ENCODE results near the gene UVRAG. TPM values are rescaled to one million over a fixed set of nuclear protein-coding genes. Genes with fewer than 3 reads are reported as not detected.
"Not testable (repeated sequence)": the region's sequence is repeated elsewhere in the genome, so short reads cannot be mapped to it uniquely, and the experiment has no call there.

The UVRAG gene
- total and polyA plus RNA-seq, 4 donors, result 7.9 to 47.0 (median 20.1) TPM

DNA sequence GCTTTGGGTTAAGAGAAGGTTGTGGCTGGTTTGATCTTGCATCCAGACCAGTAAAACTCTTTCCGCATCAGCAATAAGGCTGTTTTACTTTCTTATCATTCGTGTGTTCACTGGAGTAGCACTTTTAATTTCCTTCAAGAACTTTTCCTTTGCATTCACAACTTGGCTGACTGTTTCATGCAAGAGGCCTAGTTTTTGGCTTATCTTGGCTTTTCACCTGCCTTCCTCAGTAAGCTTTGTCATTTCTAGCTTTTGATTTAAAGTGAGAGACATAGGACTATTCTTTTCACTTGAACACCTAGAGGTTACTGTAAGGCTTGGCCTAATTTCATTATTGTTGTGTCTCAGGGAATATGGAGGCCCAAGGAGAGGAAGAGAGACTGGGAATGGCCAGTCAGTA, 144.5 kb downstream of the UVRAG start:
- Histone ChIP-seq H3K9me3 (ENCODE audit: control insufficient read depth, low read length) (no peaks in the 10 kb centered on the region), H3K4me1 (ENCODE audit: control insufficient read depth in 1 of 2, insufficient read depth in 2 of 2, low read length in 2 of 2) (peaks cover 0 to 6% of the 10 kb centered on the region in 2 donors), H3K27ac (ENCODE audit: low read depth in 1 of 2, low read length in 2 of 2) (no peak overlapping the region), H3K36me3 (ENCODE audit: control insufficient read depth in 1 of 2, insufficient read depth in 2 of 2, low read length in 1 of 2) (no peaks in the 10 kb centered on the region), H3K27me3 (ENCODE audit: control insufficient read depth in 1 of 2, insufficient read depth in 2 of 2, low read length in 1 of 2) (no peaks in the 10 kb centered on the region), H3K4me3 (ENCODE audit: low read length in 2 of 2) (no peak overlapping the region)
- ATAC-seq (ENCODE audit: low FRiP score), result no peak
- WGBS, 2 donors, result 92 to 95% methylated on average over 2 of the region's 2 CpGs
- DNase-seq, result no peak
- intact Hi-C loops (cut with DNase I), result no loop called here

DNA sequence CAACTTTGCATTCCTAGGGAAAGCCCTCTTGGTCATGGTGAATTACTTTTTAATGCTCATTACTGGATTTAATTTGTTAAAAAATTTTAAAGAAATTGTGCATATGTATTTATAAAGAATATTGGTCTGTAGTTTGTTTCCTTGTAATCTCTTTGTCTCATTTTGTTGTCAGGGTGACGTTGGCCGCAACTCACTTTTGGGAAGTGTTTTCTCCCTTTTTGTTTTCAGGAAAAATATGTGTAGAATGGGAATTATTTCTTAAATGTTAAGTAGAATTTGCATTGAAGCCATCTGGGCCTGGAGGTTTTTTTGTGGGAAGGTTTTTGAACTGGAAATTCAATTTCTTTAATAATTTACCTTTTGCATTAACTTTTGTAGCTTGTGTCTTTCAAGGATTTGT, 149.1 kb downstream of the UVRAG start:
- intact Hi-C loops (cut with DNase I), result no loop called here
- H3K36me3 ChIP-seq (ENCODE audit: control insufficient read depth in 1 of 2, insufficient read depth in 2 of 2, low read length in 1 of 2), result no peaks in the 10 kb centered on the region
- WGBS, 2 donors, result 96 to 98% methylated on average over 2 of the region's 2 CpGs
- no peak overlapping the region for H3K4me3 ChIP-seq (ENCODE audit: low read length in 2 of 2)
- H3K9me3 ChIP-seq (ENCODE audit: control insufficient read depth, low read length), result no peaks in the 10 kb centered on the region
- no peak for DNase-seq
- no peak overlapping the region for H3K27ac ChIP-seq (ENCODE audit: low read depth in 1 of 2, low read length in 2 of 2)
- peaks cover 0 to 2% of the 10 kb centered on the region in 2 donors for H3K4me1 ChIP-seq (ENCODE audit: control insufficient read depth in 1 of 2, insufficient read depth in 2 of 2, low read length in 2 of 2)
- no peak for ATAC-seq (ENCODE audit: low FRiP score)
- H3K27me3 ChIP-seq (ENCODE audit: control insufficient read depth in 1 of 2, insufficient read depth in 2 of 2, low read length in 1 of 2), result no peaks in the 10 kb centered on the region

DNA sequence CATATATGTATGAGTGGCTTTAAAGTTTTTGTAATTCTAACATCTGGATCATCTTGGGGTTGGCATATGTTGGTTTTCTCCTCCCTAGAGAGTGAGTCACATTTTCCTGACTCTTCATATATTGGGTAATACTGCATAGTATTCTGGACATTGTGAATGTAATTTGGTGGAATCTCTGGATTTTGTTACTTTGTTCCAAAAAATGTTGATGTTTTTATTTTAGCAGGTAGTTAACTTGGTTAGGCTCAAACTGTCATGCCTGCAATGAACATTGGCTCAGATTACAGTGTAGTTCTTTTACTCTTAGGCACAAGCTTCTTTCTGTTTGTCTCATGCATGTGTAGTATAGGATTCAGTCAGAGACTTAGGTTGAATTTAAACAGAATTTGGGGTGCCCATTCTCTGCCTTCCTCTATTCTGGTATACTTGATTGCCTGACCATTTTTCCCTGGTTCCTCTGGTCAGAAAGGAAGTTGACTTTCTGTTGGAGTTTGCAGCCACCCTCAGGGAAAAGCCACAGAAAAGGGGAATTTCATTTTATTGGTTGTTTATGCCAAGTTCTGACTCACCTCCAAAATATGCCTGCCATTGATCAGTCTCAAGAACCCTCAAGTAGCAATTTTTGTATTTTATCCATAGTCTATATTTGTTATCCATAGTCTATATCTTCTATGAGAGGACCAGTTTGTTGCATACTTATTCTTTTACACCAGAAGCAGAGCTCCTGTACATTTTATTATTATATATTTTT, 151.7 kb downstream of the UVRAG start:
- Histone ChIP-seq H3K36me3 (ENCODE audit: control insufficient read depth in 1 of 2, insufficient read depth in 2 of 2, low read length in 1 of 2) (no peaks in the 10 kb centered on the region), H3K27me3 (ENCODE audit: control insufficient read depth in 1 of 2, insufficient read depth in 2 of 2, low read length in 1 of 2) (no peaks in the 10 kb centered on the region), H3K9me3 (ENCODE audit: control insufficient read depth, low read length) (no peaks in the 10 kb centered on the region), H3K27ac (ENCODE audit: low read depth in 1 of 2, low read length in 2 of 2) (no peak overlapping the region), H3K4me1 (ENCODE audit: control insufficient read depth in 1 of 2, insufficient read depth in 2 of 2, low read length in 2 of 2) (peaks cover 0 to 2% of the 10 kb centered on the region in 2 donors), H3K4me3 (ENCODE audit: low read length in 2 of 2) (no peak overlapping the region)
- no peak for DNase-seq
- no peak for ATAC-seq (ENCODE audit: low FRiP score)
- intact Hi-C loops (cut with DNase I), result no loop called here

DNA sequence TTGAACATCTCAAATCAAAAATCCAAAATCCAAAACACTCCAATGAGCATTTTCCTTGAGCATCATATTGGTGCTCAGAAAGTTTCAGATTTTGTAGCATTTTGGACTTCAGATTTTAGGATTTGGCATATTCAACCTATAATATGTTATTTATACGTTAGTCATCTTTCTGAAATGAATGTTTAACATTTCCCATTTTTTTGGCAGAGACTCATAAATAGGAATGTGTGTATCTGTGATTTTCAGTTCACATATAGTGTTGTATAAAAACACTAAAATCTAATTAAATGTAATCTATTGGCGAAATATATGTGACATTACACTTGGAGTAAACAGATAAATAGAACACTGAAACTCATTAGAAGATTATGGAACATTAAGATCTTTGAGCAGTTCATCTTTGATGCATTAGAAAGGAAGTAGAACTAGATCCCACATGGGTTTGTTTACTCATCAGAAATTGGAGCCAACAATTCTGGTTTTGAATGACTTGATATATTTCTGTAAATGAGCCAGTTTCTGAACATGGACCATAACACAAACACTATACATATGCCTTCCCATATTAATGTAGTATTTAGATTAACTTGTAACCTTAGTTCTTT, 153.1 kb downstream of the UVRAG start:
- Histone ChIP-seq H3K4me3 (ENCODE audit: low read length in 2 of 2) (no peak overlapping the region), H3K27ac (ENCODE audit: low read depth in 1 of 2, low read length in 2 of 2) (no peak overlapping the region), H3K36me3 (ENCODE audit: control insufficient read depth in 1 of 2, insufficient read depth in 2 of 2, low read length in 1 of 2) (no peaks in the 10 kb centered on the region), H3K9me3 (ENCODE audit: control insufficient read depth, low read length) (no peaks in the 10 kb centered on the region), H3K4me1 (ENCODE audit: control insufficient read depth in 1 of 2, insufficient read depth in 2 of 2, low read length in 2 of 2) (peaks cover 0 to 2% of the 10 kb centered on the region in 2 donors), H3K27me3 (ENCODE audit: control insufficient read depth in 1 of 2, insufficient read depth in 2 of 2, low read length in 1 of 2) (no peaks in the 10 kb centered on the region)
- ATAC-seq (ENCODE audit: low FRiP score) (no peak), DNase-seq (no peak)
- intact Hi-C loops (cut with DNase I), result no loop called here
- WGBS, 2 donors, result 95 to 96% methylated on average over 2 of the region's 2 CpGs

DNA sequence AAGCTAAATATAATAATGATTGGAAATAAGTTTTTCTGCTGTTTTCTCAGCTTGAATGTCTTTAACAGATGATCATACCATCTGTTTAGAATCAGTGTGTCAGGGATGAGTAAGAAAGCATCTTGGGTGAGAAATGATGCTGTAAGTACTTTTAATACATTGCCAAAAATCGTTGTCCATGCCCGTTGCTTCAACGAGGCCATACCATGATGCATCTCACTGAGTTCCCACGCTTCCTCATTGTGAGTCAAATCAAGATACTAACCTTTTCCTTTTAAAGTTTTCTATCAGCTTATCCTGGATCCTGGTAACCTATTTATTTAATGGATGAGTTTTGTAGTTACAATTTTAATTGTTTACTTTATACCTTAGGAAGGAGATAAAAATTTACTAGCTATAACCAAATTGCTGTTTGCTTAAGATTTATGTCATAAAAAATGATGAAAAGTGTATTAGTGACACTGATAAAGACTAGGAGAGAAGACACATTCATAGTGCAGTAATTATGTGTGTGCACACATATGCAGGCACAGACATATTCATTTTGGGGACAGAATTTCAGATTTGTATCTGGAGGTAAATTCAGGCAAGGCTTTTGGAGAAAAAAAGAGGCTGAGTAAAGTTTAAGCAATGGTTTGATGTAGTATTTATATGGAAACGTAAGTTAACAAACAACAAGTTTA, 154.8 kb downstream of the UVRAG start:
- Histone ChIP-seq H3K4me1 (ENCODE audit: control insufficient read depth in 1 of 2, insufficient read depth in 2 of 2, low read length in 2 of 2) (peaks cover 0 to 2% of the 10 kb centered on the region in 2 donors), H3K27me3 (ENCODE audit: control insufficient read depth in 1 of 2, insufficient read depth in 2 of 2, low read length in 1 of 2) (no peaks in the 10 kb centered on the region), H3K9me3 (ENCODE audit: control insufficient read depth, low read length) (no peaks in the 10 kb centered on the region), H3K36me3 (ENCODE audit: control insufficient read depth in 1 of 2, insufficient read depth in 2 of 2, low read length in 1 of 2) (no peaks in the 10 kb centered on the region), H3K4me3 (ENCODE audit: low read length in 2 of 2) (no peak overlapping the region), H3K27ac (ENCODE audit: low read depth in 1 of 2, low read length in 2 of 2) (no peak overlapping the region)
- intact Hi-C loops (cut with DNase I), result no loop called here
- ATAC-seq (ENCODE audit: low FRiP score) (no peak), DNase-seq (no peak)
- WGBS, 2 donors, result 86 to 93% methylated on average over 5 of the region's 5 CpGs

DNA sequence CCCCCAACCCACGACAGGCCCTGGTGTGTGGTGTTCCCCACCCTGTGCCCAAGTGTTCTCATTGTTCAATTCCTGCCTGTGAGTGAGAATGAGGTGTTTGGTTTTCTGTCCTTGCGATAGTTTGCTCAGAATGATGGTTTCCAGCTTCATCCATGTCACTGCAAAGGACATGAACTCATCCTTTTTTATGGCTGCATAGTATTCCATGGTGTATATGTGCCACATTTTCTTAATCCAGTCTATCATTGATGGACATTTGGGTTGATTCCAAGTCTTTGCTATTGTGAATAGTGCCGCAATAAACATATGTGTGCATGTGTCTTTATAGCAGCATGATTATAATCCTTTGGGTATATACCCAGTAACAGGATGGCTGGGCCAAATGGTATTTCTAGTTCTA, 158.7 kb downstream of the UVRAG start:
- H3K4me1 ChIP-seq (ENCODE audit: control insufficient read depth in 1 of 2, insufficient read depth in 2 of 2, low read length in 2 of 2); H3K27me3 ChIP-seq (ENCODE audit: control insufficient read depth in 1 of 2, insufficient read depth in 2 of 2, low read length in 1 of 2); H3K9me3 ChIP-seq (ENCODE audit: control insufficient read depth, low read length); intact Hi-C loops (cut with DNase I); H3K4me3 ChIP-seq (ENCODE audit: low read length in 2 of 2); H3K36me3 ChIP-seq (ENCODE audit: control insufficient read depth in 1 of 2, insufficient read depth in 2 of 2, low read length in 1 of 2); ATAC-seq (ENCODE audit: low FRiP score); DNase-seq; H3K27ac ChIP-seq (ENCODE audit: low read depth in 1 of 2, low read length in 2 of 2): not testable (repeated sequence)
- WGBS, 2 donors, result 83 to 97% methylated on average over 3 of the region's 3 CpGs

DNA sequence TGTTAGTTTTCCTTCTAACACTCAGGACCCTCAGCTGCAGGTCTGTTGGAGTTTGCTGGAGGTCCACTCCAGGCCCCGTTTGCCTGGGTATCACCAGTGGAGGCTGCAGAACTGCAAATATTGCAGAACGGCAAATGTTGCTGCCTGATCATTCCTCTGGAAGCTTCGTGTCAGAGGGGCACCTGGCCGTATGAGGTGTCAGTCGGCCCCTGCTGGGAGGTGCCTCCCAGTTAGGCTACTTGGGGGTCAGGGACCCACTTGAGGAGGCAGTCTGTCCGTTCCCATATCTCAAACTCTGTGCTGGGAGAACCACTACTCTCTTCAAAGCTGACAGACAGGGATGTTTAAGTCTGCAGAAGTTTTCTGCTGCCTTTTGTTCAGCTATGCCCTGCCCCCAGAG, 164.1 kb downstream of the UVRAG start:
- H3K9me3 ChIP-seq (ENCODE audit: control insufficient read depth, low read length); H3K4me3 ChIP-seq (ENCODE audit: low read length in 2 of 2); ATAC-seq (ENCODE audit: low FRiP score); H3K27ac ChIP-seq (ENCODE audit: low read depth in 1 of 2, low read length in 2 of 2); H3K36me3 ChIP-seq (ENCODE audit: control insufficient read depth in 1 of 2, insufficient read depth in 2 of 2, low read length in 1 of 2); H3K27me3 ChIP-seq (ENCODE audit: control insufficient read depth in 1 of 2, insufficient read depth in 2 of 2, low read length in 1 of 2); H3K4me1 ChIP-seq (ENCODE audit: control insufficient read depth in 1 of 2, insufficient read depth in 2 of 2, low read length in 2 of 2); DNase-seq; intact Hi-C loops (cut with DNase I): not testable (repeated sequence)
- 91 to 94% methylated on average over 6 of the region's 6 CpGs for WGBS, 2 donors

DNA sequence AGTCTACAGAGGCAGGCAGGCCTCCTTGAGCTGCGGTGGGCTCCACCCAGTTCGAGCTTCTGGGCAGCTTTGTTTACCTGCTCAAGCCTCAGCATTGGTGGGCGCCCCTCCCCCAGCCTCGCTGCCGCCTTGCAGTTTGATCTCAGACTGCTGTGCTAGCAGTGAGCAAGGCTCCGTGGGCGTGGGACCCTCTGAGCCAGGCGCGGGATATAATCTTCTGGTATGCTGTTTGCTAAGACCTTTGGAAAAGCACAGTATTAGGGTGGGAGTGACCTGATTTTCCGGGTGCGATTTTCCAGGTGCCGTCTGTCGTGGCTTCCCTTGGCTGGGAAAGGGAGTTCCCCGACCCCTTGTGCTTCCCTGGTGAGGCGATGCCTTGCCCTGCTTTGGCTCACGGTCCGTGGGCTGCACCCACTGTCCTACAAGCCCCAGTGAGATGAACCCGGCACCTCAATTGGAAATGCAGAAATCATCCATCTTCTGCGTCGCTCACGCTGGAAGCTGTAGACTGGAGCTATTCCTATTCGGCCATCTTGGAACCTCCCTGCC, 164.5 kb downstream of the UVRAG start:
- DNase-seq; H3K4me1 ChIP-seq (ENCODE audit: control insufficient read depth in 1 of 2, insufficient read depth in 2 of 2, low read length in 2 of 2); ATAC-seq (ENCODE audit: low FRiP score); H3K4me3 ChIP-seq (ENCODE audit: low read length in 2 of 2); H3K36me3 ChIP-seq (ENCODE audit: control insufficient read depth in 1 of 2, insufficient read depth in 2 of 2, low read length in 1 of 2); intact Hi-C loops (cut with DNase I); H3K9me3 ChIP-seq (ENCODE audit: control insufficient read depth, low read length); H3K27ac ChIP-seq (ENCODE audit: low read depth in 1 of 2, low read length in 2 of 2); H3K27me3 ChIP-seq (ENCODE audit: control insufficient read depth in 1 of 2, insufficient read depth in 2 of 2, low read length in 1 of 2): not testable (repeated sequence)
- 93 to 95% methylated on average over 22 of the region's 22 CpGs for WGBS, 2 donors
